LNCAP (cell line): Measurements from ENCODE around the gene MICALL2.

Experiments
- CTCF ChIP-seq: fragments of 450-650 bp; IDR thresholded peaks from 2 replicates; pipeline ENCODE4 v1.5.1; 2017; ENCODE audit warnings: mild to moderate bottlenecking

Gene MICALL2

GRCh38 chr7:1433128-1433920, 25.9 kb downstream of the MICALL2 start:
- no peak for TF ChIP-seq CTCF

DNA sequence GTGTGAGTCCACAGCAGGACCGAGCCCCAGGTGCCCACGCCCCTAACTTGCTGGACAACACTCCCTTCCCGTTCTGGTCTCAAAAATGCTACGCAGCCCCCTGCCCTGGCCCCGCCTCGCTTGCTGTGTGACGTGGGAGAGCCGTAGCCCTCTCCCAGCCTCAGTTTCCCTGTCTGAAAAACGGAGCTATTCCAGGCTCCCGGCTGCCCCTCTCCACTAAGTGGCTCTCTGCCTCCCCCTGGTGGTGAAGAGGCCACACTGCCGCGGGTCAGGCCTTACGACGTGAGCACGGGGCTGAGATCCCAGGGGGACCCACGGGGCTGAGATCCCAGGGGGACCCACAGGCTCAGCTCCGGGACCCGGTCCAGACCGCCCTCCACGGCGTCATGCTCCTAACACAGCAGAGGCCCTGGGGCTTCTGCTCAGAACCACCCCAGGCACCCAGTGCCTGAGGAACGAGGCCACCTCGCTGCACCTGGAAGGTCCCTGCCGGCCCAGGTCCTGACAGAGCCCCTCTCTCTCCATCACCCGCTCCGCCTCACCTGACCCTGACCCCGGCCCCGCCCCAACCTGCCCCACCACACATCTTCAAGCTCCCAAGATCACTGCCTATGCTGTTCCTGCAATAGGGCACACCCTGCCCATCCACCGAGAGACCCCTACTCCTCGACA, 26.7 kb downstream of the MICALL2 start:
- peak; percentile 97 for TF ChIP-seq CTCF

- TF ChIP-seq CTCF, result no peak
These were observed 27.5 kb downstream of the MICALL2 start for GRCh38 chr7:1431634-1432380.

DNA sequence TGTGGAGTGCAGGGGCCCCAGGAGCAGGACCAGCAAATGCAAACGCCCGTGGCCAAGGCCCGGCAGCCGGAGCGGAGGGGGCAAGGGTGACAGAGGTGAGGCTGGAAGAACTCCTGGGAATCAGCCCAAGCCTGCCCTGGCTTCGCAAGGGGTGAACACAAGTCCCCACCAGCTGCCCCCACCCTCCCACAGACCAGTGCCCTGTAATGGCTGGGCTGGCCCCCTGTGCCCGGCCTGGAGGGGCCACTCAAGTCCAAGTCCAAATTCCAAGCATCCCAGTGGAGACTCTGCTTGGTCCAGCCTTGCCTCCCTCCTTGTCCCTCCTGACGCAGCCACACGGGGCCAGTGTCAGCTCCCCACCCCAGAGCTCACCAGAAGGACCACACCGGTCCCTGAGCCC, 28.0 kb downstream of the MICALL2 start:
- TF ChIP-seq CTCF, result no peak

GRCh38 chr7:1430056-1430845, 29.0 kb downstream of the MICALL2 start:
- TF ChIP-seq CTCF, result no peak

DNA sequence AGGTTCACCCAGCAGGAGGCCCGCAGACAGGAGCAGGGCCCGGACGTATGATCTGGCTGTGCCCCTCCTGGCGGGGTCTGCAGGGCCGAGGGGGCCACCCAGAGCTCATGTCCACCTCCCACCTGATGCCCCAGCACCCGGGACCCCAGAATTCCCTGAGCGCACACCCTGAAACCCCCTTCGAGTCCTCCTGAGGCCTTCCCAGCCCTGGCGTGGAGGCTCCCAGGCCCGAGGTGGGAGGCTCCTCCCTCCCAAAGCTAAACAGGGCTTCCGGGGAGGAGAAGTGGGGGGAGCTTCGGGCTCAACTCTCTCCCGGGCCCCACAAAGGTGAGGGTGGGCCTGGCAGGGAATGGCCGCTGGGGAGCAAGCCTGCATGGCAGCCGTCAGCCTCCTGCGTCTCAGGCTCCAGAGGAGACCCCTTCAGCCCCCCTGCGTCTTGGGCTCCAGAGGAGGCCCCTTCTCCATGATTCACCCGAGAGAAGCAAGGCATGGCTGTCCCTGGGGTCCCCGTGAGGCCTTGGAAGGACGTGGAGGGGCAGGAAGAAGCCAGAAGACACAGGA, 30.2 kb downstream of the MICALL2 start:
- no peak for TF ChIP-seq CTCF
